Smooth muscle cell (in vitro differentiated cells): ENCODE measurements around the gene NCDN. TPM values are rescaled to one million over a fixed set of nuclear protein-coding genes. Genes with fewer than 3 reads are reported as not detected.

Source experiments
- DNase-seq: peaks from one replicate; lab custom pipeline; 2025; ENCODE audit not compliant: unreplicated experiment; lab: John Stamatoyannopoulos, UW
- H2AFZ ChIP-seq: fragments of 200-600 bp; sonication (generic); 2 replicates; pipeline ENCODE4 v1.6.0; 2016; ENCODE audit warnings: antibody characterized with exemption, low read depth, mild to moderate bottlenecking
- H3F3A ChIP-seq: fragments of 200-600 bp; sonication (generic); 2 replicates; pipeline ENCODE4 v1.6.0; 2017; ENCODE audit warnings: antibody characterized with exemption, low read depth
- H3K27ac ChIP-seq: fragments of 200-600 bp; sonication (generic); 2 replicates; pipeline ENCODE4 v1.5.1; 2016; ENCODE audit warnings: low read depth, mild to moderate bottlenecking
- H3K27me3 ChIP-seq: fragments of 200-600 bp; sonication (generic); 2 replicates; pipeline ENCODE4 v1.6.1; 2016; ENCODE audit warnings: low read depth, mild to moderate bottlenecking
- H3K36me3 ChIP-seq: fragments of 200-600 bp; sonication (generic); 2 replicates; pipeline ENCODE4 v1.5.1; 2016; ENCODE audit warnings: low read depth
- H3K4me1 ChIP-seq: fragments of 200-600 bp; sonication (generic); 2 replicates; pipeline ENCODE4 v1.5.1; 2016; ENCODE audit warnings: low read depth
- H3K4me2 ChIP-seq: fragments of 200-600 bp; sonication (generic); 2 replicates; pipeline ENCODE4 v1.6.0; 2016; ENCODE audit warnings: mild to moderate bottlenecking
- H3K4me3 ChIP-seq: fragments of 200-600 bp; sonication (generic); 2 replicates; pipeline ENCODE4 v1.5.1; 2016; ENCODE audit warnings: mild to moderate bottlenecking
- H3K79me2 ChIP-seq: fragments of 200-600 bp; sonication (generic); 2 replicates; pipeline ENCODE4 v1.6.0; 2016; ENCODE audit warnings: low read depth, mild to moderate bottlenecking
- H3K9ac ChIP-seq: fragments of 200-600 bp; sonication (generic); 2 replicates; pipeline ENCODE4 v1.6.0; 2016; ENCODE audit warnings: low read depth
- H3K9me3 ChIP-seq: fragments of 200-600 bp; sonication (generic); replicated peaks from 2 replicates; pipeline ENCODE4 v1.5.1; 2016; ENCODE audit warnings: low read depth
- H4K20me1 ChIP-seq: fragments of 200-600 bp; sonication (generic); 2 replicates; pipeline ENCODE4 v1.6.0; 2016; ENCODE audit warnings: low read depth
- WGBS: methylation state at CpG from one replicate; pipeline ENCODE4 v1.1.7; 2016; ENCODE audit warnings: low lambda C conversion rate; 5-methylcytosine and 5-hydroxymethylcytosine counted together
- polyA plus RNA-seq: library from polyadenylated mRNA; unstranded; fragments of >200 nt; fragmentation: Nextera tagmentation; extraction: Ambion mirVana; gene quantifications from 2 replicates; pipeline ENCODE4 v1.2.1, GENCODE V29; 2016
- total RNA-seq: library from RNA; depleted of rRNA; stranded (reverse); fragments of >200 nt; gene quantifications from 2 replicates; pipeline ENCODE4 v1.2.3, GENCODE V29; 2014
- TF ChIP-seq, protein P1 (sequence below): fragments of 200-600 bp; sonication (generic); IDR thresholded peaks from 2 replicates; pipeline ENCODE4 v1.5.1; 2017; ENCODE audit warnings: borderline replicate concordance, mild to moderate bottlenecking, antibody characterized with exemption; ENCODE audit not compliant: insufficient read depth, poor library complexity, severe bottlenecking

NCDN gene
- total and polyA plus RNA-seq, 2 experiments from 2014 or later = 12.2 to 25.8 TPM

DNA sequence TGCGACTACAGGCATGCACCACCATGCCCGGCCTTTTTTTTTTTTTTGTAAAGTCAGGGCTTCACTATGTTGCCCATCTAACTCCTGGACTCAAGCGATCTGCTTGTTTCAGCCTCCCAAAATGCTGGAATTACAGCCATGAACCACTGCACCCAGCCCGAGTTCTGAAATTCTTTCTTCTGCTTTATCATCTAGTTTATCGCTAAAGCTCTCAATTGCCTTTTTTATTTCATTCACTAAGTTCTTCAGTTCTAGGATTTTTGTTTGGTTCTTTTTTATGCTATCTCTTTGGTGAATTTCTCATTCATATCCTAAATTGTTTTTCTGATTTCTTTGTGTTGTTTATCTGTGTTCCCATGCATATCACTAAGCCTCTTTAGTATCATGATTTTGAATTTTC is 27.4 kb upstream of the NCDN start:
- H3K4me1 ChIP-seq = no peaks in the 10 kb centered on the region
- TF ChIP-seq, protein P1, sequence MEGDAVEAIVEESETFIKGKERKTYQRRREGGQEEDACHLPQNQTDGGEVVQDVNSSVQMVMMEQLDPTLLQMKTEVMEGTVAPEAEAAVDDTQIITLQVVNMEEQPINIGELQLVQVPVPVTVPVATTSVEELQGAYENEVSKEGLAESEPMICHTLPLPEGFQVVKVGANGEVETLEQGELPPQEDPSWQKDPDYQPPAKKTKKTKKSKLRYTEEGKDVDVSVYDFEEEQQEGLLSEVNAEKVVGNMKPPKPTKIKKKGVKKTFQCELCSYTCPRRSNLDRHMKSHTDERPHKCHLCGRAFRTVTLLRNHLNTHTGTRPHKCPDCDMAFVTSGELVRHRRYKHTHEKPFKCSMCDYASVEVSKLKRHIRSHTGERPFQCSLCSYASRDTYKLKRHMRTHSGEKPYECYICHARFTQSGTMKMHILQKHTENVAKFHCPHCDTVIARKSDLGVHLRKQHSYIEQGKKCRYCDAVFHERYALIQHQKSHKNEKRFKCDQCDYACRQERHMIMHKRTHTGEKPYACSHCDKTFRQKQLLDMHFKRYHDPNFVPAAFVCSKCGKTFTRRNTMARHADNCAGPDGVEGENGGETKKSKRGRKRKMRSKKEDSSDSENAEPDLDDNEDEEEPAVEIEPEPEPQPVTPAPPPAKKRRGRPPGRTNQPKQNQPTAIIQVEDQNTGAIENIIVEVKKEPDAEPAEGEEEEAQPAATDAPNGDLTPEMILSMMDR = no peak
- no peak overlapping the region for H3K9ac ChIP-seq
- peaks cover 8% of the 10 kb centered on the region for H3K79me2 ChIP-seq
- H3K27me3 ChIP-seq = no peaks in the 10 kb centered on the region
- no peak for DNase-seq
- H3K27ac ChIP-seq = no peak overlapping the region
- no peak overlapping the region for H2AFZ ChIP-seq
- H3K4me2 ChIP-seq = no peak overlapping the region
- H3K4me3 ChIP-seq = no peak overlapping the region
- peaks cover 10% of the 10 kb centered on the region for H3K9me3 ChIP-seq
- H3K36me3 ChIP-seq = peaks cover 23% of the 10 kb centered on the region
- H3F3A ChIP-seq = no peaks in the 10 kb centered on the region
- peaks cover 23% of the 10 kb centered on the region for H4K20me1 ChIP-seq
- 79% methylated on average over 5 of the region's 5 CpGs for WGBS

- Histone ChIP-seq H3K9me3 (peaks cover 10% of the 10 kb centered on the region), H3K36me3 (peaks cover 23% of the 10 kb centered on the region), H3K4me3 (no peak overlapping the region), H3K4me2 (no peak overlapping the region), H3K27me3 (no peaks in the 10 kb centered on the region), H3K27ac (no peak overlapping the region), H4K20me1 (peaks cover 31% of the 10 kb centered on the region), H2AFZ (no peak overlapping the region), H3K9ac (no peak overlapping the region), H3K79me2 (peaks cover 16% of the 10 kb centered on the region), H3K4me1 (no peaks in the 10 kb centered on the region), H3F3A (no peaks in the 10 kb centered on the region)
- no peak for DNase-seq
- TF ChIP-seq, protein P1 = no peak
- WGBS = 100% methylated on average over 2 of the region's 2 CpGs
These were observed 26.7 kb upstream of the NCDN start for GRCh38 chr1:35530946-35531345.

DNA sequence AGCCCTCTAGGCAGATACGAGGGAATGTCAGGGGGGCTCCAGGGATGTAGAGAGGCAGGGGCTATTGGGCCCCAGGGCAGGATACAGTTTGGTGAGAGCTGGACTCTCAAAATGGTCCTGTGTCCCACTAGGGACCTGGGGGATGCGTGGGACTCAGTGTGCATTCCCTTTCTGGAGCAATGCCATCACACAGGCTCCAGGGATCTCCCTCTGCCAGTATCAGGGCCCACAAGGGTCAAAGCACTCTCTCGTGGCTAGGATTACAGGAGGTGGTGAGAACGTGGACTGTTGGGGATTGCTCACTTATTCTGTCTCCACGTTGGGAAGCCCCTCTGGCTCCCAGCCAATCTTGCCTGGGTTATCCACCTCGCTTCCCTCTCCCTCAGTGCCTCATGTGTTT is 26.2 kb upstream of the NCDN start:
- H3F3A ChIP-seq = no peaks in the 10 kb centered on the region
- 91% methylated on average over 6 of the region's 6 CpGs for WGBS

More for the DNA sequence above, 26.2 kb upstream of the NCDN start:
- TF ChIP-seq, protein P1 = no peak
- H3K4me3 ChIP-seq = no peak overlapping the region
- H3K4me1 ChIP-seq = no peaks in the 10 kb centered on the region
- H3K4me2 ChIP-seq = no peak overlapping the region
- H3K9me3 ChIP-seq = peaks cover 10% of the 10 kb centered on the region
- no peaks in the 10 kb centered on the region for H3K27me3 ChIP-seq
- peaks cover 35% of the 10 kb centered on the region for H4K20me1 ChIP-seq
- no peak overlapping the region for H2AFZ ChIP-seq
- no peak for DNase-seq
- peaks cover 20% of the 10 kb centered on the region for H3K79me2 ChIP-seq
- no peak overlapping the region for H3K9ac ChIP-seq
- H3K36me3 ChIP-seq = peaks cover 23% of the 10 kb centered on the region
- H3K27ac ChIP-seq = no peak overlapping the region
